D721Med (cell line): ENCODE results near the gene DENND6B.
A peak's percentile ranks its signal among the peaks of the same experiment; 100 is the strongest.

Experiments
- DNase-seq: peaks from one replicate; pipeline ENCODE4 v3.0.0; 2011; ENCODE audit warnings: low spot score; ENCODE audit not compliant: insufficient read length
- FAIRE-seq: peaks from 2 replicates; lab custom pipeline; 2011; peaks lifted over from hg19 to GRCh38; lab: Jason Lieb, UNC
- CTCF ChIP-seq: IDR thresholded peaks from 2 replicates; pipeline ENCODE4 v1.5.1; 2012; ENCODE audit warnings: mild to moderate bottlenecking, control low read depth; ENCODE audit not compliant: insufficient read depth; ENCODE audit errors: missing control alignments

Gene DENND6B

GRCh38 chr22:50346470-50346869 is 19.7 kb upstream of the DENND6B start:
- TF ChIP-seq CTCF = no peak
- DNase-seq = no peak
- FAIRE-seq = no peak

GRCh38 chr22:50343541-50343935 is 16.7 kb upstream of the DENND6B start:
- FAIRE-seq = no peak
- TF ChIP-seq CTCF = no peak

GRCh38 chr22:50342651-50343540 is 16.1 kb upstream of the DENND6B start, which contains the start of gene PPP6R2:
Gene PPP6R2, plus strand, starts transcription at chr22:50343327. Its CDS starts 50,582 bp downstream, at chr22:50393909.
- FAIRE-seq = no peak
- DNase-seq = no peak
- TF ChIP-seq CTCF = no peak

More at GRCh38 chr22:50343541-50343935, 16.7 kb upstream of the DENND6B start:
- DNase-seq = no peak

GRCh38 chr22:50341977-50342650 is 15.3 kb upstream of the DENND6B start:
- DNase-seq = no peak
- TF ChIP-seq CTCF = peak; percentile 96
- no peak for FAIRE-seq

GRCh38 chr22:50339945-50340879 is 13.4 kb upstream of the DENND6B start:
- no peak for TF ChIP-seq CTCF
- DNase-seq (no peak), FAIRE-seq (no peak)

GRCh38 chr22:50338860-50339462 is 12.1 kb upstream of the DENND6B start:
- FAIRE-seq = no peak
- TF ChIP-seq CTCF = no peak

More at GRCh38 chr22:50338860-50339462, 12.1 kb upstream of the DENND6B start:
- no peak for DNase-seq
